Gastrocnemius medialis (tissue), 4 donors: ENCODE measurements around the gene VPS4B. TPM values are rescaled to one million over a fixed set of nuclear protein-coding genes. Genes with fewer than 3 reads are reported as not detected.

Experiments used
- total RNA-seq, 4 donors: library from RNA; depleted of rRNA; stranded (reverse); fragments of >200 nt; gene quantifications; one replicate each; pipeline versions ENCODE4 v1.1.0 to v1.2.3, GENCODE V29; 2016

The VPS4B gene
- total RNA-seq, 4 donors from 2014 or later: 13.4 to 18.2 (median 16.0) TPM

Other genes with a start within 250 kb of the VPS4B start
- gene BCL2, start 102.7 kb downstream of the VPS4B start, total RNA-seq: 10 to 100 TPM in 2 of 4 donors, 1 to 10 TPM in 2; 6.2 to 20.4 (median 13.7) TPM
- gene KDSR, start 55.3 kb downstream of the VPS4B start, total RNA-seq: 10 to 100 TPM; 11.2 to 18.6 (median 14.4) TPM
- gene SERPINB5, start 54.5 kb upstream of the VPS4B start, total RNA-seq: not detected
- not detected for gene SERPINB12, start 119.9 kb upstream of the VPS4B start, total RNA-seq
- not detected for gene SERPINB13, start 164.9 kb upstream of the VPS4B start, total RNA-seq
- under 1 TPM in 1 of 4 donors, not detected in 3; 0.13 TPM for gene SERPINB4, start 221.8 kb upstream of the VPS4B start, total RNA-seq
- not detected for gene SERPINB3, start 239.4 kb upstream of the VPS4B start, total RNA-seq